ENCODE measurements around the gene ATF7.

The ATF7 gene

DNA sequence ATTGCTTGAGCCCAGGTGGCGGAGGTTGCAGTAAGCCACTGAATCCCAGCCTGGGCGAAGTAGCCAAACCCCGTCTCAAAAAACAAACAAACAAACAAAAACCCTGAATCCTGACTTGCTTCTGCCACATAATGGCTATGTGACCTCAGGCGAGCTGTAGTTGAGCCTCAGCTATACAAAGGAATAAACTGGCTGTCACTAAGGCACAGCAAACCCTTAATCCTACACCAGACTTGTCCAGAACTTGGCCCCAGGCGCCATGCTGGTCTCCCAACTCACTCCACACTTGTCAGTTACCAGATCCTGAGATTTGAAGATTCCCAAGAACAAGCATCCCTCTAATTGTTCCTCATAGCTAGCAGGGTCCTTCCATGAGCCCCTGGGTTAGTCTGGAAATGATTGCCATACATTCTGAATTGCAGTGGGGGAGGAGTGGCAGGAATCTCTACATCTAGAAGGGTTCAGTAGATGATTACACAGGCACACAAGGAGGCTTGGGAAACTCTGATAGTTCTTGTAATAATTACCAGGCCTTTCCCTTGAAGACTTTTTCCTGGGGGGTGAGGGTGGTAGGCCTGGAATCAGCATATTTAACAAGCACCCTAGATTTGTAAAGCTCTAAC, 136.8 kb downstream of the ATF7 start:
- ChIA-PET CTCF (interaction anchor here (0.8 to 1.2 kb wide), 3 partner anchors 12 to 168 kb away, joined by 3 to 4 read pairs (median 4); partner anchors contain the start of genes AAAS and TARBP2), POLR2A (interaction anchor here (1.2 kb wide), 1 partner anchor 12 kb away, joined by 3 read pairs; the partner anchor contains the start of gene TARBP2)
- TF ChIP-seq, protein P1, sequence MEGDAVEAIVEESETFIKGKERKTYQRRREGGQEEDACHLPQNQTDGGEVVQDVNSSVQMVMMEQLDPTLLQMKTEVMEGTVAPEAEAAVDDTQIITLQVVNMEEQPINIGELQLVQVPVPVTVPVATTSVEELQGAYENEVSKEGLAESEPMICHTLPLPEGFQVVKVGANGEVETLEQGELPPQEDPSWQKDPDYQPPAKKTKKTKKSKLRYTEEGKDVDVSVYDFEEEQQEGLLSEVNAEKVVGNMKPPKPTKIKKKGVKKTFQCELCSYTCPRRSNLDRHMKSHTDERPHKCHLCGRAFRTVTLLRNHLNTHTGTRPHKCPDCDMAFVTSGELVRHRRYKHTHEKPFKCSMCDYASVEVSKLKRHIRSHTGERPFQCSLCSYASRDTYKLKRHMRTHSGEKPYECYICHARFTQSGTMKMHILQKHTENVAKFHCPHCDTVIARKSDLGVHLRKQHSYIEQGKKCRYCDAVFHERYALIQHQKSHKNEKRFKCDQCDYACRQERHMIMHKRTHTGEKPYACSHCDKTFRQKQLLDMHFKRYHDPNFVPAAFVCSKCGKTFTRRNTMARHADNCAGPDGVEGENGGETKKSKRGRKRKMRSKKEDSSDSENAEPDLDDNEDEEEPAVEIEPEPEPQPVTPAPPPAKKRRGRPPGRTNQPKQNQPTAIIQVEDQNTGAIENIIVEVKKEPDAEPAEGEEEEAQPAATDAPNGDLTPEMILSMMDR (IDR thresholded peaks at IDR 0.05; ENCODE audit: insufficient read depth, low read length, missing control alignments): no peak
- H3K4me3 ChIP-seq (ENCODE audit: low read depth, low read length): no peak overlapping the region
- no peak for DNase-seq (ENCODE audit: low read depth, low spot score)

DNA sequence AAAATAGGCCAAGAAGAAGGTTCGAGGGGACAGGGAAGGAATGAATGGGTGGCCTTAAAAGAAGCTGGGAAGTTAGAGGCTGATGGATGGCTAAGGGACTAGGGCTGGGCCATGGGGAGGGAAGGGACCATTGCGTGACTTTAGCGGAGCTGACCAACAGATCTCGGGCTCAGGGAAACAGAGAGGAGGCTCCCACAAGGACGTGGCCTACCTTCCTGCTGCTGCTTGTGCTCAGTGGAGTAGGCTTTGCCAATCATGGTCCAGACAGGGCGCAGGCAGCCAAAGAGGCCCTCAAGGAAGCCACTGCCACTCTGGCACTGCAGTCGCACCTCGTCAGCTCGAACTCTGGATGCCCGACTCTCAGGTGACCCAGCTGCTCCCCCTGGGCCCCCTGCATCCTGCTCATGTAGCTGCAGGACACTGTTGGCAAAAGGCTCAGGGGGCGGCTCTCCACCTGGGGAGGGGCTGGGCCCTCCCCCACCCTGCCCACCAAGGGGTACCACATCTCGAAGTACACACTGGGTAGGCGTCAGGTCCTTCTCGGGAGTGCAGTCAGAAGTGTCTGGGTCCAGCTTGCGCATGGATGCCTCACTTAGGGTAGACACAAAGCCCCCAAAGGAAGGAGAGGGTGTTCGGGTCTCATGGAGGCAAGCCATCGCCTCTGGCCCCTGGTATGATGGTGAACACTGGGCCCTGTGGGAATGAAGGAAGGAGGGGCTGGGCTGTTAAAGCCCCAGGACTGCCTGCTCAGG, 139.3 kb downstream of the ATF7 start:
- TF ChIP-seq, protein P1 (IDR thresholded peaks at IDR 0.05; ENCODE audit: insufficient read depth, low read length, missing control alignments): no peak
- POLR2A ChIA-PET: interaction anchor here (0.8 to 1.0 kb wide), 2 partner anchors 9 to 13 kb away, joined by 4 to 5 read pairs; partner anchors contain the start of genes MAP3K12 and TARBP2
- DNase-seq (ENCODE audit: low read depth, low spot score): no peak
- H3K4me3 ChIP-seq (ENCODE audit: low read depth, low read length): no peak overlapping the region
- CTCF ChIA-PET: interaction anchor here (1.1 kb wide), 1 partner anchor 163 kb away, joined by 3 read pairs; no protein-coding TSS in a partner anchor

DNA sequence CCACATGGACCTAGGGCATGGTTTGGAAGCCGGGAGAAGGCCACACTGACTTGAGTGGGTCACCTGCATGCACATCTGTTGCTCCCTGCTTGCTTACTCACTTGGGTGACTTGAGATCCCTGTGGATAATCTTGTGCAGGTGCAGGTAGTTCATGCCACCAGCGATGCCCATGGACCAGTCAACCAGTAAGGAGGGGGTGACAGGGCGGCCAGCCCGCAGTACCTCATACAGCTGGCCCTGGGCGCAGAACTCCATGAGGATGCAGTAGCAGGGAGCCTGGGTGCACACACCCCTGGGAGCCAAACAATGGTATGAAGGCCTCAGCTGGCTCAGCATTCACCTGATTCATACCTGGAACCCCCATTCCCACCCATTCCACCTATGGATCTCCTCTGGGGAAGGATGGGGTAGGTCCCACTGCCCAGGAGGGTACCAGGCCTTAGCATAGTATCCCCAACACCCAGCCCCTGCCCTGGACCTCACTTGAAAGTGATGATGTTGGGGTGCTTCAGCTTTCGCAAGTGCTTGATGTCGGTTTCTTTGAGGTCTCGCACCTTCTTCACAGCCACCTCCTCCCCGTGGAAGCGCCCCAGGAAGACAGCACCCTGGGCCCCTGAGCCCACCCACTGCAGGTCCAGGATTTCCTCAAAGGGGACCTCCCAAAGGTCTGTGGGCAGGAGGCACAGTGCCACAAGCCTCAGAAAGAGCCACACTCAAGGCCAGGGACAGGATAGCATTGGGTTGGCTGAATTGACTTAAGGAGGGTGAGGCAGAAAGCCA, 140.0 kb downstream of the ATF7 start:
- POLR2A ChIA-PET: interaction anchor here (0.8 to 1.0 kb wide), 2 partner anchors 10 to 14 kb away, joined by 4 to 5 read pairs; partner anchors contain the start of genes MAP3K12 and TARBP2
- CTCF ChIA-PET: no interaction called here
- H3K4me3 ChIP-seq (ENCODE audit: low read depth, low read length): no peak overlapping the region
- DNase-seq (ENCODE audit: low read depth, low spot score): no peak
- TF ChIP-seq, protein P1 (IDR thresholded peaks at IDR 0.05; ENCODE audit: insufficient read depth, low read length, missing control alignments): no peak

DNA sequence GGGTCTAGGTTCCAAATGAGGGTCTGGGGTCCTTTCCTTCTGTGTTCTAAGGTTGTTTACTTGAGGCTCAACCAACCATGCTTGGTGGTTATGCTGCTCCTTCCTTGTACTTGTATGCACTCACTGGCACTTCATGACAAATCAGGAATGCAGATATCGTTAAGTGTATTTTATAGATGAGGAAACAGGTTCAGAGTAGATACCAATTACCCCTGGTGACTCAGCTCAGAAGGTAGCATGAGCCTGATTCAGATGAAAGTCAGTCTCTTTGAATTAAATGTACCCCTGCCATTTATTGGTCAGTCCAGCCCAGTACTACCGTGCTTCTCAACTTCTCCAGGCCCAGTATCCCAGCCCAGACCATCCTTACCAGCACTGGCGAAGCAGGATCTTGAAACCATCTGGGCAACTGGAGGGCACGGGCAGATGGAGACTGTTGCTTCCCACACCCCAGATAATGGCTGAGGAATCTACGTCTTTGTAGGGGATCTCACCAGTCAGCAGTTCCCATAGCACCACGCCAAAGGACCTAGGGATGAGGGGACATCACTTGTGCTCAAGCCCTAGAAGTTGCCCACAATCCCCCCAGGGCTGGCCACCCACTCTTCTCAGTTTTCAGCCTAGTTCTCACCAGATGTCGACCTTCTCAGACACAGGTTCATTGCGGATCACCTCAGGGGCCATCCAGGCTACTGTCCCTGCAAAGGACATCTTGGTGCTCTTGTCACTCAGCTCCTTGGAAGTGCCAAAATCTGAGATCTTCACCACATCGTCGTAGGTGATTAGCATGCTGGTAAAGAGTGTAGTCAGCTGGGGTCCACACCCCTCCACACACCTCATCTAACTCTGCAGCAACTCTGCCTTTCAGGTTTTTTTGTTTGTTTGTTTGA, 141.3 kb downstream of the ATF7 start:
- CTCF ChIA-PET: interaction anchor here (1.1 kb wide), 1 partner anchor 163 kb away, joined by 3 read pairs; the partner anchor contains the start of gene AAAS
- DNase-seq (ENCODE audit: low read depth, low spot score): no peak
- POLR2A ChIA-PET: interaction anchor here (0.9 kb wide), 1 partner anchor 11 kb away, joined by 3 read pairs; no protein-coding TSS in a partner anchor
- no peak overlapping the region for H3K4me3 ChIP-seq (ENCODE audit: low read depth, low read length)
- TF ChIP-seq, protein P1 (IDR thresholded peaks at IDR 0.05; ENCODE audit: insufficient read depth, low read length, missing control alignments): no peak

DNA sequence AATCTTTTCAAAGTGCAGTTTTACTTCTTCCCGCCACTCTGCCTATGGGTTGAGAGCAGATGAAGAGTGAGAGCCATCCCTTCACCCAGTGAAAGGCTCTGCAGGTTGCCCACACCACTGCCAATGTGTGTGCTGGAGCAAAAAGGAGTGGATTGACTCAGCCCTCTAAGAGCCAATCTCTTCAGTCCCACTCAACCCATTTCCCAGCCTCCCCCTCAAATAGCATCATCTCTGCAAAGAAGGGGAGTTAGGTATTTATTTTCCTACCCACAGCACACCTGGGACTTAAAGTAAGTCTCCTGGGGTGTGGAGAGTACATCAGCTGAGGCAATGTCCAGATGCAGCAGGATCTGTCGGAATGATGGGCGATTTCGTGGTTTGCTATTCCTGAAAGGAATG, 142.2 kb downstream of the ATF7 start:
- H3K4me3 ChIP-seq (ENCODE audit: low read depth, low read length): no peak overlapping the region
- ChIA-PET CTCF (interaction anchor here (3.6 kb wide), 1 partner anchor 9 kb away, joined by 19 read pairs; no protein-coding TSS in a partner anchor), POLR2A (interaction anchor here (1.2 to 3.6 kb wide), 2 partner anchors 8 to 16 kb away, joined by 4 to 17 read pairs; partner anchors contain the start of gene MAP3K12)
- DNase-seq (ENCODE audit: low read depth, low spot score): no peak
- TF ChIP-seq, protein P1 (IDR thresholded peaks at IDR 0.05; ENCODE audit: insufficient read depth, low read length, missing control alignments): no peak

Data from AG04449 (cell line).